NOMO-1 treated with dmso at 0.1 percent for 144 hours (cell line): Measurements from ENCODE around the gene TCF12.
"Not testable (repeated sequence)": the region's sequence is repeated elsewhere in the genome, so short reads cannot be mapped to it uniquely, and the experiment has no call there.

ENCODE experiments used
- DNase-seq: peaks from one replicate; lab custom pipeline; 2025; ENCODE audit not compliant: unreplicated experiment; lab: John Stamatoyannopoulos, UW

Gene TCF12

DNA sequence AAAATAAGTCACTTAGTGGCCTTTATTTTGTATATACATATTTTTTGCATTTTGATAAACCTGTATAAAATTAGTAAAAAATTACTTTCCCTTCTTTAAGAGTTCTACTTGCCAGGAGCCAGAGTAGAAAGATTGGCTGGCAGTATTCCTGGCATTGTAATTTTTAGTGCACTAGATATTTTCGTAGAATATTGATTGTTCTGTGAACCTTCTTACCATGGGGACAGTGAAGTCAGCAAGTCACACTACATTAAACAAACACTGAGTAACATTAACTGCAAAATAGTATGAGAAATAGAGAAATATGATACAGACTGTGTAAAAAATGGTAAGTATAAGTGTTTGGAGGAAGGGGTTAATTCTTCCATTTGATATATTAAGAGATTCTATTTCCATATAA is 26.0 kb downstream of the TCF12 start:
- no peak for DNase-seq

DNA sequence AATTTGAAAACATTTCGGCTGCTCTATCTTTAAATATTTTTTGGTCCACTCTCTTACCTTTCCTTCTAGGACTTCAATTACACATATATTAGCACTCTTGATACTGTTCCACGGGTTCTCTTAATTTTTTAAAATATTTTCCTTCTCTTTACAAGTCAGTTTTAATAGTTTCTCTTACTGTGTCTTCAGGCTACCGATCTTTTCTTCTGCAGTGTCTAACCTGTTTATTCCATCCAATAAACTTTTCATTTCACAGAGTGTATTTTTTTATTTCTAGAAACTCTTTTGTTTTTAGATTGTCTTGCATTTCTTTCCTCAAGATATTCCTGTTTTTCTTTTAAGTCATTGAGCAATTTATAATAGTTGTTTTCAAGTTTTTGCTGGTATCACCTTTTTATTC is 27.7 kb downstream of the TCF12 start:
- no peak for DNase-seq

DNA sequence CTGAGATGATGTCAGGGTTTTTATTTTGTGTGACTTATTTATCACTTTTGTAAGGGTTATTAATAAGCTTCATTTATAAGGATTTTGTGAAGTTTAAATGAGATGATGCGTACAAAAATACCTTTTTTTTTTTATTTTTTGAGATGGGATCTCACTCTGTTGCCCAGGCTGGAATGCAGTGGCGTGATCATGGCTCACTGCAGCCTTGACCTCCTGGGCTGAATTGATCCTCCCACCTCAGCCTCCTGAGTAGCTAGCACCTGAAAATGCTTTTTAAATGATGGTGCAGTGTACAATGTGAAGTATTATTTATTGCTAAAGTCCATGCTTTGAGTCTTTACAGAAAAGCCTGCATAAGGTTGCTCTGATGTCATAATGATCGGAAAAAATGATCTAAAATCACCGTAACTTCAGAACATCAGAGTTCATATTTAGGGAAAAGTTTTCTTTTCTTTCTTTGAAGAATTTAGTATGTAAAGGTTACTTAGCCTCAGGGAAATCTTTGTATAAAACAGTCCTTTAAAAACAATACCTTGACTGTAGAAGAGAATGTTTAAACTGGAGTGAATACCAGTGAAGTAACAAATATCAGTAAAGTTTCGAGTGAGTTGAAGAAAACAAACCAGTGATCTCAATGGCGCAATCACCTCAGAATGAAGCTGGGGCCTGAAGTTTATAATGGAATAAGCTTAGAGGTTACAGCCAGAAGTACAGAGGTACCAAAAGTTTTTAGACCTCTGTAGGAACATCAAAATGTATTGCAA is 29.7 kb downstream of the TCF12 start:
- DNase-seq = no peak

DNA sequence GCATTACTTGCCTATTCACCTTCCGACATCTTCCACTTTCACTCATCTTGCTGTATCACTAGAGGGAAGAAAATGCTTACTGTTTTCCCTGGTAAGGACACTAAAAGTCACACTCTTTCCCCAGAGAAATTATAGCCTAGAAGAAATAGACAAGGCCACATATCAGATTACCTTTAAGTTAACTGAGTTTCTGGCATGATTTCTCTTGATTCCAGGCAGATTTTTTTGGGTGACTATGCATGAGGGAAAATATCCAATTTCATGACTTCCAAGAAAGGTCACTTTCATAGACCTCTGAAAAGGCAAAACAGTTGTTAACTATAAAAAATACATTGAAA is 30.3 kb downstream of the TCF12 start:
- no peak for DNase-seq

DNA sequence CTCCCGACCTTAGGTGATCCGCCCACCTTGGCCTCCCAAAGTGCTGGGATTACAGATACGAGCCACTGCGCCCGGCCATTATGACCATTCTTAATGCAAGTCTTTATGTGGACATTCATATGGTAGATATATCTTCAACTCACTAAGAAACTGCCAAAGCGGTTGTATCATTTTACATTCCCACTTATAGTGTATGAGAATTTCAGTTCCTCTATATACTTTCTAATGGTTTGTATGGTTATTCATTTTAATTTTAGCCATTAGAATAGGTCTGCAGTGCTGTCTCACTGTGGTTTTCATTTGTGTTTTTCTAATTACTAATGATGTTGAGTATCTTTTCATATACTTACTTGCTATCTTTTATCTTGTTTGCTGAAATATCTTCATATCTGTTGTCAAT is 32.5 kb downstream of the TCF12 start:
- DNase-seq = no peak

DNA sequence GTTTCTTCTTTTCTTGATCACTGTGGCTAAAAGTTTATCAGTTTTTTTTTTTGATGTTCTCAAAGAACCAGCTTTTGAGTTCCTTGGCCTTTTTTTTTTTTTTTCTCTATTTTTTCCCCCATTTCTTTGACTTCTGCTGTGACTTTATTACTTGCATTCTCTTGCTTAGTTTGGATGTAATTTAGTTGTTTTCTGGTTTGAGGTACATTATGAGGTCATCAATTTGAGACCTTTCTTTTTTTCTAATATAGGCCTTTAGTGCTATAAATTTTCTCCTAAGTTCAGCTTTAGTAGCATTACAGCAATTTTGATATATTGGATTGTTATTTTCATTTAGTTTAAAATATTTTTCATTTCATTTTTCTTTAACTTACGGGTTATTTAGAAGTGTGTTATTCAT is 35.3 kb downstream of the TCF12 start:
- DNase-seq = no peak

DNA sequence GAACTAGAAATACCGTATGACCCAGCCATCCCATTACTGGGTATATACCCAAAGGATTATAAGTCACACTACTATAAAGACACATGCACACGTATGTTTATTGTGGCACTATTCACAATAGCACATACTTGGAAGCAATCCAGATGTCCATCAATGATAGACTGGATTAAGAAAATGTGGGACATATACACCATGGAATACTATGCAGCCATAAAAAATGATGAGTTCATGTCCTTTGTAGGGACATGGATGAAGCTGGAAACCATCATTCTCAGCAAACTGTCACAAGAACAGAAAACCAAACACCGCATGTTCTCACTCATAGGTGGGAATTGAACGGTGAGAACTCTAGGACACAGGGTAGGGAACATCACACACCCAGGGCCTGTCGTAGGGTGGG is 36.6 kb downstream of the TCF12 start:
- DNase-seq = not testable (repeated sequence)

DNA sequence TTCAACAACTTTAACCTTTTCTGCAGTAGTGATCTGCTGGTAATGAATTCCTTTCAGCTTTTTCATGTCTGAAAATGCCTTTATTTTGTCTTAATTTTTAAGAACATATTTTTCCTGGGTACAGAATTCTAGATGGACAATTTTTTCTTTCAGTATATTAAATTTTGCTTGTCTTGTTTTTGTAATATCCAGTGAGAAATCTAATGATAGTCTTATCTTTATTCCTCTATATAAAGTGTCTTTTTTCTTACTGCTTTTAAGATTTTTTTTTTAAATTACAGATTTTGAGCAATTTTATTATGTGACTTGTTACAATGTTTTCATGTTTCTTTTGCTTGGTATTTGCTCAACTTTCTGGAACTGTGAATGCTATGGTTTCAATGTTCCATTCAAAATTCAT is 38.1 kb downstream of the TCF12 start:
- no peak for DNase-seq

DNA sequence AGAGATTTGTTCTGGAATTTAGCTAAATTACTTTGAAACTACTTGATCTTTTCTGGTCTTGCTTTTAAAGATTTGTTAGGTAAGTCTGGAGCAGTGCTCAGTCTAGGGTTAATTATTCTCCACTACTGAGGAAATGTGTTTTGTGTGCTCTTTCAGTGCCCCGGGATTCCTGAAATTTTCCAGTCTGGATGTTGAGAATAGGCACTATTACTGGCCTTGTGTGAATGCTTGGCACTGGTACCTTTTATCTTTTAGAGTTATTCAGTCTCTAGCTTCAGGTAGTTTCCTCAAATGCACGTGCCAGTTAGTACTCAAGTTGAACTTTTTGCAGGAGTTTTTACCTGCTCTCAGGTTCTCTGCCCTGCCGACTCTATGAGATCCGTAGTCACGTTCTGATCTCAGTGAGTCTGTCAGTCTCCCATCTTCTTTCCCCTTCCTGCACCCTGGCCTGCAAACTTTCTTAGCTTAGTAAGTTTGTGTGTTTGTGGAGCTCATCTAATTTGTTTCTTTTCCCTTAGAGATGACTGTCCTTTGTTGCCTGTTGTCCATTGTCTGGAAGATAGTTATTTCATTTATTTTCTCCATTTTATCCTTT is 39.5 kb downstream of the TCF12 start:
- no peak for DNase-seq

DNA sequence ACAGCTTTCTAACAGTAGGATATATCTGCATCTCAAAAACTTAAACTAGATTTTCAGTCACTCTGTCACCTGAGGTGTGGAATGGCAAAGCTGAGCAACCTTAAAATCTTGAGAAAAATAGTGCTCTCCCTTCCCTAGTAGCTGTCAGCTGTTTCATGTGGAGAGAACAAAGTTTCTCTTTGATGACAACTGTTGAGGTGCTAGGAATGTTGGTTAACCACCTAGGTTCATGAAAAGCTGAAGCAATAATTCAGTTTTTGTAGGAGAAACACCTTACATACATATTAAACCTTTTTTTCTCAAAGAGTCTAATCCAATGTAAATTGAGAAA is 40.8 kb downstream of the TCF12 start:
- DNase-seq = no peak

DNA sequence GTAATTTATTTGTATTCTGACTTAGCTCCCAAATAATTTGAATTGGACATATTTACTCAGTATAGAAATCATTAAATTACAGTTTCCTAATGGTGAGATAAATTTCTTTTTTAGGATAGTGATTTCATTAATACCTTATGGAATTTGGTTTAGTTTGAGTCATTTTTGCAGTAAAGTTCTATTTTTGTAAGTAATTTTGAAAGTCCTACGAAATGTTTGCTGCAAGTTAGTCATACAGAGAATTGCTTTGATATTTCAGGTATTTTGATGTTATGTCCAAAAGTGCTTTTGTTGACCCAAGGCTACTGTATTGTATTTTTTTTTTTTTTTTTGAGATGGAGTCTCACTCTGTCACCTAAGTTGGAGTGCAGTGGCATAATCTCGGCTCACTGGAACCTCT is 41.7 kb downstream of the TCF12 start:
- DNase-seq = no peak

DNA sequence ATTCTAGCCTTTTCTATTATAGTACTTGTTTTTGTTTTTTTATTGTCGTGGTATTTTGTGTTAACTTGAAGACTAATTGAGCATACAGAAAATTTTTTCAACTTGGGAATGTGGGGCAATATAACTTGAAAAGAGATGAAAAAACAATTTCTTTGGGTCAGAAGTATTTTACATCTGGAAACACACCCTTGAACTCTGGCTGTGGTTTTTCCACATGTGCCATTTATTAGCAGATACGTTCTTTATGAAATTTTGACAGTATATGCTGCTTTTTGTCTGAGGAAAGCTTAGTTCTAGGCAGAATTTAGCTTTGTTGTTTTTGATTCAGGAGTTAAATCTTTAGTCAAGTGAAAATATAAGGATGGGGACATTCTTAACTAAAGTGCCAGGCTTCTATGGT is 44.7 kb downstream of the TCF12 start:
- DNase-seq = no peak

DNA sequence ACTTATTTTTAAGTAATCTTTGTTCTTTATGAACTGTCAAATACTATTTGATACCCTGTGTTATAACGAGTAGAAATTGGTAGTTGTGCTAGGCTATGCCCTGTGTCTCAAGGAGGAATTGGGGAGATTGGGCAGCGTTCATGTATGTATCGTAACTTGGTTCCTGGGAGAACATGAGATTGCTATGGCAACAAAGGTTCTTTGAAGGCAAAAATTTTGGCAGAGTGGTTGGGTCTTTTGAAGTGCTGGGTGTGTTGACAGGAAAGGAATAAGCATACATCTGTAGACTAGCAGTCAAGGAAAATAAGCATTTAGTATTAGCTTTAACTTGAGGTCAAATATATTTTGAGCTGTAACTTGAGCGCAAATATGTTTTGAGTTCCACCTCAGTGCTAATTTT is 45.3 kb downstream of the TCF12 start:
- no peak for DNase-seq

DNA sequence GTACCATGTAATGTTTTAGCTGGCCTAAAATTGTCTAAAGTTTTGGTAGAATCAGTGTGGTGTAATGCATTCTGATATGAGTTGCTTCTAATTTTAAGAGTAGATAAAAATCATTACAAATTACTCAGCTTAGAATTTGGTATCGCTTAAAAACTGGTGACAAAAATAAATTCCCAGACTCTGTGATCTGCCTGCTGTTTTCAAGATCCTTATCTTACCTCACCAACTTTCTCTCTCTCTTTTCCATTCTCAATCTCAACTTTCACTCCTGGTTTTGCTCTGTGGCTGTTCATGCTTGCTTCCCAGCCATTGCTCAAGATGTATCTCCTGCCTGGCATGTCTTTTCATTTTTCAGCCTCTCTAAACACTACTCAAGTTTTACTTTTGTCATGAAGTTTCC is 45.7 kb downstream of the TCF12 start:
- no peak for DNase-seq

DNA sequence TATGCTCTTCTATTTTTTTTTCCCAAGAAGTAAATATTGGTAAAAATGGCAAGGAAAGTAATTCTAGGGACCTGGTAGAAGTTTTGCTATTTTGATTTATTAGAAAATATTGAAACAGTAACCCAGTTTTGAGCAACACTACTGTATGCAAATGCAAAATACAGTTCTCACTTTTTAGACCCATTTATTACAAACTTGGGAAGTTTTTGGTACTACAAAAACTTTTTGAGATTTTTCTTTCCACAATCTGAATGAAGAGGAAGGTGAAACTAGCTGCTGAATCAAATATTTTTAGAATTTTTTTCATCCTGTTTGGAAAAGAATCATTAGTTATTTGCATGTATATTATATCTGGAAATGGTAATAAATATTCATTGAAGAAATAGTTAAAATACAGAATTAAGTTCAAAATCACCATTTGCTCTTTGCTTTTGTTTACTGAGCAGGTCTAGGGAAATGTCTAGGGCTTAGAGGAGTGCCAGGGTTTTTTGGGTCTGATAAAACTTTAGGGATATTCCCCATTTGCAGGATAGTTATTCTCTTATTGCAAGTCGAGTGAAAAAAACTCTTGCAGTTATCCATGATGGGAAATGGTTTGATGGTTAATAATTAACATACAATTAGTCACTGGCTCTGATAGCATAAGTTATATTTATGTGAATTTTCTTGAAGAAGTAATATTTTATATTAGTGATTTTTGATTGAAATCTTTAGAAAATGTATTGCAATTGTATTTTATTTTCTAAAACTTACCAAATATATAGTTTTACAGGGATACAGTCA is 47.0 kb downstream of the TCF12 start:
- no peak for DNase-seq

DNA sequence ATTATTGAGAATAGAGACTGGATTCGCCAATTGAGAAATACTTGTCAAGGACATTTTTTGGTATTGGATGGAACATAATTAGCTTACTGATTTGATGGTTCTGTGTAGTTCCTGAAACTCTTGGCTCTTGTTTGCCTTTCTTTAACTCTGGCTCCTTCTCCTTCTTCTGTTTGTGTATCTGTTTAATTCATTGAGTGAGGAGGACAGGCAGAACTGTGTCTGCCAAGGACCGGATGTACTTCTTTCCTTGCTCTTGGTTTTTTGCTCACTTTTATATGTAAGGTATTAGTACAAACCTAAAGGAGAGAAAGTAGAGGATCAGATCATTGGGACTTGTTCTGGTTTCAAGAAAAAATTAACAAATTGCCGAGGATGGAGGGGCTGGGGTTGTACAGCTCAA is 48.9 kb downstream of the TCF12 start:
- DNase-seq = no peak

DNA sequence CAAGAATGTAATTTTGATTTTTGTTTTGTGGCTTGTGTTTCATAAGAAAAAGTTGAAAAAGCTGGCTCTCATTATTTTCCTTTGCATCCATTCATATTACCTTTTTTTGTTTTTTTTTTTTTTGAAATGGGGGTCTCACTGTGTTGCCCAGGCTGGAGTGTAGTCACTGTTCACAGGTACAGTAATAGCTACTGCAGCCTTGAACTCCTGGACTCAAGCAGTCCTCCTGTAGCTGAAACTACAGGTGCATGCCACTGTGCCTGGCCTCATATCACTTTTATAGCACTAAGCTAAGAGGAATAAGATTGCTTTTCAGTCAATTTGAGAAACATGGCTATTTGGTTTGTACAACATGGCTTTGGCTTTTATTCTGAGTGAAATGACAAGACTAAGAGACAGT is 49.8 kb downstream of the TCF12 start:
- no peak for DNase-seq

DNA sequence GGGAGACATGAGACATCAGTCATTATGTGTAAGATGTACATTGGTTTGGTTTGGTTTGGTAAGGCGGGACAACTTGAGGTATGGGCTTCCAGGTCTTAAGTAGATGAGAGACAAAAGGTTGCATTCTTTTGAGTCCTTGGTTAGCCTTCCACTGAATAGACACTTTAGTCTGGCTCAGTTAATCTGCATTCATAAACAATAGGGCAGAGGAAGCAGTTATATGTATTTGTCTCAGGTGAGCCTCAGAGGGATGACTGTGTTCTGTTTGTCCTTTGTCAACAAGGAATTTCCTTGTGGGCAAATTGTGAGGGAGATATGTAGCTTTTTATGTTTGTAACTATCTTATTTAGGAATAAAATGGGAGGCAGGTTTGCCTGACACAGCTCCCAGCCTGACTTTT is 50.4 kb downstream of the TCF12 start:
- no peak for DNase-seq

DNA sequence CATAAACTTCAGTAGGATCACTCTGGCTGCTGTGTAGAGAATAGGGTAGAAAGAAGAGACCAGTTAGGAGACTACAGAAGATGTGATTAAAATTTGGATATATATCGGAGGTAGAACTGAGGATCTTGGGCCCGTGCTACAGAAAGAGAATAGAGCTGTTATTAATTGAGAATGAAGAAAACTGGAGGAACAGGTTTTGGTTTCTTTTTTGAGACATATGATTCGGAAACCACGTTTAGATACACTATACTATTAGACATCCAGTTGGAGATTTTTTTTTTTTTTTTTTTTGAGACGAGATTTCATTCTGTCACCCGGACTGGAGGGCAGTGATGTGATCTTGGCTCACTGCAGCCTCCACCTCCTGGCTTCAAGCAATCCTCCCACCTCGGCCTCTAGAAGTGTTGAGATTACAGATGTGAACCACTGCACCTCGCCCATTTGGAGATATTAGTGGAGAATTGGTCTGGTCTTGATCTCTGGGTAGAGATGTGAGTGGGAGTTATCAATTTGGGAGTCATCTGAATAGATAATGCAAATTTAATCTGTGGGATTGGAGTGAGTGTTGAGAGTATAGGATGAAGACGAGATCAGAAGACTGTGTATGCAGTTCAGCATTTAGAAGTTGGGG is 50.9 kb downstream of the TCF12 start:
- no peak for DNase-seq

DNA sequence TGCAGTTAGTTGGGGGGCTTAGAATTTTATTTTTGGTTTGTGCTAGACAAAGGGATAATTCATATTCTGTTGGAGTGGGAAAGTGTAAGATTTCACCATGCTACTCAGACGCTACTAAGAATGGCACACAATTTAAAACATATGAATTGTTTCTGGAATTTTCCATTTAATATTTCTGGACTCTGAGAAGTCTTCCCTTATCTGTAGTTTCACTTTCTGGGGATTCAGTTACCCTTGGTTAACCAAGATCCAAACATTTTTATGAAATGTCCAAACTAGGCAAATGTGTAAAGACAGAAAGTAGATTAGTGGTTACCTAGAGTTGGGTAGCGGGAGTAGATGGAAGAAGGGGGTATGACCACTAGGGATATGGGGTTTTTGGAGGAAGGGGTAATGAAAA is 53.1 kb downstream of the TCF12 start:
- no peak for DNase-seq

DNA sequence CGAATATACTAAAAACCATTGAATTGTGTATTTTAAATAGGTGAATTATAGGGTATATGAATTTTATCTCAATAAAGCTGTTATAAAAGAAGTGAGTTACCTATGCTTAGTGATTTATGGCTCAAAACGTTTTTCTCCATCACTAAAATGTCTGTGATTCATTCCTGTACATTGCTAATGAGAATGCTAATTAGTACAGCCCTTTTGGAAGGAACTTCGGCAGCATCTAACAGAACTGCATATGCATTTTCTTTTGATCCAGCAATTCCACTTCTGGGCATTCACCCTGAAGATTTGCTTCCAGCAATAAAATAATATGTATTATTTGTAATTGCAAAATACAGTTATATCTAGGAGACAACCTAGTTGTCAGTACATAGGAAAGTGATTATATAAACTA is 53.6 kb downstream of the TCF12 start:
- no peak for DNase-seq

DNA sequence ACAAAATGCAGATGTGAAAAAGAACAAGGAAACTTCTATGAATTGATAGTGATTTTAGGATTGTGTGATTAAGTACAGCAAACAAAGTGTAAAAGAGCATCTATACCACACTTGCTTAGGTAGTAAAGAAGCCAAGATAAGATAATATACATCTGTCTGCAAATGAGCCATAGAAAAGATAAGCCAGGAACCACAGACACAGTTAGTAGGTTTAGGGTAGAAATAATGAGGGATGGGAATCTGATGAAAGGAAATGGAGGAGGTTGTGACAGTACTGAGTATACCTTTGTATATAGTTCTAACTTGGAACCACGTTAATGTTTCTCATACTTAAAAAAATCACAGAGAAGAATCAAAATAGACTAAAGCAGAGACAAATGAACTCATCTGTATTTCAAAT is 54.0 kb downstream of the TCF12 start:
- no peak for DNase-seq
